GM18858 (cell line): ENCODE data around the gene CCL3.
"Not testable (repeated sequence)": the region's sequence is repeated elsewhere in the genome, so short reads cannot be mapped to it uniquely, and the experiment has no call there.

ENCODE experiments used
- ATAC-seq: cut with Tn5 transposase; IDR thresholded peaks from one replicate; pipeline ENCODE4 v1.9.1; 2021; ENCODE audit not compliant: unreplicated experiment

The CCL3 gene

GRCh38 chr17:36087897-36088572 lies 1.9 kb downstream of the CCL3 start:
- ATAC-seq = not testable (repeated sequence)

- not testable (repeated sequence) for ATAC-seq
Measured at GRCh38 chr17:36087471-36087870, 2.5 kb downstream of the CCL3 start.

- ATAC-seq = no peak
Measured at GRCh38 chr17:36086791-36087190, 3.2 kb downstream of the CCL3 start.

GRCh38 chr17:36085765-36086164 lies 4.2 kb downstream of the CCL3 start:
- ATAC-seq = no peak

GRCh38 chr17:36083691-36084090 lies 6.3 kb downstream of the CCL3 start:
- ATAC-seq = not testable (repeated sequence)

- ATAC-seq = not testable (repeated sequence)
Measured at GRCh38 chr17:36082482-36083120, 7.3 kb downstream of the CCL3 start.

GRCh38 chr17:36081681-36082471 lies 8.1 kb downstream of the CCL3 start:
- not testable (repeated sequence) for ATAC-seq

- no peak for ATAC-seq
Measured at GRCh38 chr17:36074365-36074764, 15.6 kb downstream of the CCL3 start.

GRCh38 chr17:36072431-36073121 lies 17.4 kb downstream of the CCL3 start:
- no peak for ATAC-seq

- ATAC-seq = no peak
Measured at GRCh38 chr17:36071751-36072150, 18.2 kb downstream of the CCL3 start.

- ATAC-seq = no peak
Measured at GRCh38 chr17:36070427-36070826, 19.5 kb downstream of the CCL3 start.

- ATAC-seq = no peak
Measured at GRCh38 chr17:36069136-36069535, 20.8 kb downstream of the CCL3 start.

- no peak for ATAC-seq
Measured at GRCh38 chr17:36068524-36068923, 21.4 kb downstream of the CCL3 start.

GRCh38 chr17:36066365-36066985 lies 23.5 kb downstream of the CCL3 start:
- ATAC-seq = no peak

GRCh38 chr17:36063786-36064541 lies 26.0 kb downstream of the CCL3 start, which contains the start of gene CCL18:
Gene CCL18, plus strand, starts transcription at chr17:36064272. Its CDS starts 71 bp downstream, at chr17:36064343.
- no peak for ATAC-seq

GRCh38 chr17:36060816-36061215 lies 29.1 kb downstream of the CCL3 start:
- no peak for ATAC-seq

GRCh38 chr17:36059406-36059805 lies 30.5 kb downstream of the CCL3 start:
- no peak for ATAC-seq

GRCh38 chr17:36057911-36058310 lies 32.0 kb downstream of the CCL3 start:
- no peak for ATAC-seq

- ATAC-seq = no peak
Measured at GRCh38 chr17:36055921-36056520, 33.9 kb downstream of the CCL3 start.

GRCh38 chr17:36055171-36055570 lies 34.8 kb downstream of the CCL3 start:
- no peak for ATAC-seq
